GM21367 (cell line): ENCODE results near the gene PHF13.

Experiments used
- ATAC-seq: cut with Tn5 transposase; IDR thresholded peaks from one replicate; pipeline ENCODE4 v1.9.1; 2021; ENCODE audit not compliant: unreplicated experiment

PHF13 gene

GRCh38 chr1:6601049-6601922 is 12.2 kb upstream of the PHF13 start:
- ATAC-seq = no peak

GRCh38 chr1:6601923-6602668 is 11.4 kb upstream of the PHF13 start:
- ATAC-seq = peak; percentile 8

GRCh38 chr1:6602669-6603237 is 10.8 kb upstream of the PHF13 start, which contains the start of gene KLHL21:
Gene KLHL21 (minus strand): TSS chr1:6602869. CDS start chr1:6602817, 52 bp downstream.
- ATAC-seq = peak; percentile 38

GRCh38 chr1:6603238-6603914 is 10.2 kb upstream of the PHF13 start:
- ATAC-seq = peak; percentile 13

- no peak for ATAC-seq
These were observed 9.5 kb upstream of the PHF13 start for GRCh38 chr1:6603915-6604558.

GRCh38 chr1:6612641-6613360 is 730 bp upstream of the PHF13 start:
- peak; percentile 23 for ATAC-seq

- ATAC-seq = no peak
These were observed 743 bp downstream of the PHF13 start for GRCh38 chr1:6614019-6614928.

- no peak for ATAC-seq
These were observed 1.6 kb downstream of the PHF13 start for GRCh38 chr1:6614929-6615785.

GRCh38 chr1:6619045-6619444 is 5.5 kb downstream of the PHF13 start:
- no peak for ATAC-seq

- no peak for ATAC-seq
These were observed 8.2 kb downstream of the PHF13 start for GRCh38 chr1:6621429-6622391.

- ATAC-seq = no peak
These were observed 9.0 kb downstream of the PHF13 start for GRCh38 chr1:6622396-6623152.

- ATAC-seq = no peak
These were observed 9.9 kb downstream of the PHF13 start for GRCh38 chr1:6623269-6623965.

GRCh38 chr1:6624710-6625583 is 11.4 kb downstream of the PHF13 start, which contains the start of gene THAP3:
Gene THAP3 (plus strand): TSS chr1:6624868. CDS start chr1:6625219, 351 bp downstream.
- ATAC-seq = peak; percentile 75

GRCh38 chr1:6625584-6626149 is 12.1 kb downstream of the PHF13 start:
- ATAC-seq = peak; percentile 34
